Spinal cord (tissue), 10 donors: ENCODE measurements around the gene ALX4. TPM values are rescaled to one million over a fixed set of nuclear protein-coding genes. Genes with fewer than 3 reads are reported as not detected.

Source experiments
- DNase-seq, 6 donors: peaks; one replicate each; pipeline versions ENCODE4 v3.0.0 to v3.0.0-alpha.2; 2013 to 2015; ENCODE audit warnings: low spot score in 6 of 6, low read depth in 4 of 6
- H3K27ac ChIP-seq: one replicate; pipeline ENCODE4 v1.5.1; 2013; ENCODE audit warnings: low read depth, low read length, control low read depth
- H3K27me3 ChIP-seq: one replicate; pipeline ENCODE4 v1.6.1; 2013; ENCODE audit warnings: low read length; ENCODE audit not compliant: control insufficient read depth, insufficient read depth
- H3K36me3 ChIP-seq: one replicate; pipeline ENCODE4 v1.6.1; 2013; ENCODE audit warnings: low read length; ENCODE audit not compliant: control insufficient read depth, insufficient read depth
- H3K4me1 ChIP-seq: one replicate; pipeline ENCODE4 v1.6.1; 2013; ENCODE audit warnings: low read length; ENCODE audit not compliant: control insufficient read depth, insufficient read depth
- H3K4me3 ChIP-seq: one replicate; pipeline ENCODE4 v1.5.1; 2013; ENCODE audit warnings: low read depth, low read length, control low read depth
- H3K9me3 ChIP-seq: one replicate; pipeline ENCODE4 v1.6.1; 2013; ENCODE audit warnings: low read length; ENCODE audit not compliant: control insufficient read depth, insufficient read depth
- WGBS: methylation state at CpG from one replicate; pipeline ENCODE4 v1.1.5; 2013; ENCODE audit warnings: missing lambda C conversion rate; ENCODE audit not compliant: insufficient coverage; 5-methylcytosine and 5-hydroxymethylcytosine counted together
- polyA plus RNA-seq, 2 donors: library from polyadenylated mRNA; unstranded; fragments of 120-200 nt; gene quantifications; one replicate each; pipeline ENCODE4 v1.2.1, GENCODE V29; 2013; ENCODE audit not compliant: insufficient read length in 2 of 2
- total RNA-seq, 2 donors: library from RNA; depleted of rRNA in 1 of 2; stranded (reverse); fragments of 120-200 nt in 1 of 2; fragments of >200 nt in 1 of 2; gene quantifications; one replicate each; pipeline versions ENCODE4 v1.2.3 to v1.2.4, GENCODE V29; 2013 to 2014
- donor health status: healthy.

ALX4 gene
- total and polyA plus RNA-seq, 4 donors, result 0.30 to 8.6 (median 0.48) TPM

- peak in 1 of 6 donors; percentile 44 for DNase-seq
- Histone ChIP-seq H3K4me3 (no peak overlapping the region), H3K27me3 (peaks cover 89% of the 10 kb centered on the region), H3K9me3 (no peaks in the 10 kb centered on the region), H3K36me3 (no peaks in the 10 kb centered on the region), H3K27ac (no peak overlapping the region), H3K4me1 (peaks cover 35% of the 10 kb centered on the region)
- WGBS, result 2% methylated on average over 71 of the region's 71 CpGs
Measured at GRCh38 chr11:44304091-44305025, 5.6 kb downstream of the ALX4 start.

- 10% methylated on average over 24 of the region's 28 CpGs for WGBS
- H3K4me1 ChIP-seq, result peaks cover 31% of the 10 kb centered on the region
- DNase-seq, result no peak
- no peaks in the 10 kb centered on the region for H3K36me3 ChIP-seq
- peaks cover 85% of the 10 kb centered on the region for H3K27me3 ChIP-seq
- no peaks in the 10 kb centered on the region for H3K9me3 ChIP-seq
- no peak overlapping the region for H3K4me3 ChIP-seq
- H3K27ac ChIP-seq, result no peak overlapping the region
Measured at GRCh38 chr11:44303401-44303938, 6.5 kb downstream of the ALX4 start.

GRCh38 chr11:44301564-44302271, 8.2 kb downstream of the ALX4 start:
- H3K27ac ChIP-seq, result no peak overlapping the region
- no peak for DNase-seq
- peaks cover 31% of the 10 kb centered on the region for H3K4me1 ChIP-seq
- H3K4me3 ChIP-seq, result no peak overlapping the region
- 88% methylated on average over 18 of the region's 20 CpGs for WGBS
- peaks cover 72% of the 10 kb centered on the region for H3K27me3 ChIP-seq
- H3K36me3 ChIP-seq, result no peaks in the 10 kb centered on the region
- no peaks in the 10 kb centered on the region for H3K9me3 ChIP-seq

DNA sequence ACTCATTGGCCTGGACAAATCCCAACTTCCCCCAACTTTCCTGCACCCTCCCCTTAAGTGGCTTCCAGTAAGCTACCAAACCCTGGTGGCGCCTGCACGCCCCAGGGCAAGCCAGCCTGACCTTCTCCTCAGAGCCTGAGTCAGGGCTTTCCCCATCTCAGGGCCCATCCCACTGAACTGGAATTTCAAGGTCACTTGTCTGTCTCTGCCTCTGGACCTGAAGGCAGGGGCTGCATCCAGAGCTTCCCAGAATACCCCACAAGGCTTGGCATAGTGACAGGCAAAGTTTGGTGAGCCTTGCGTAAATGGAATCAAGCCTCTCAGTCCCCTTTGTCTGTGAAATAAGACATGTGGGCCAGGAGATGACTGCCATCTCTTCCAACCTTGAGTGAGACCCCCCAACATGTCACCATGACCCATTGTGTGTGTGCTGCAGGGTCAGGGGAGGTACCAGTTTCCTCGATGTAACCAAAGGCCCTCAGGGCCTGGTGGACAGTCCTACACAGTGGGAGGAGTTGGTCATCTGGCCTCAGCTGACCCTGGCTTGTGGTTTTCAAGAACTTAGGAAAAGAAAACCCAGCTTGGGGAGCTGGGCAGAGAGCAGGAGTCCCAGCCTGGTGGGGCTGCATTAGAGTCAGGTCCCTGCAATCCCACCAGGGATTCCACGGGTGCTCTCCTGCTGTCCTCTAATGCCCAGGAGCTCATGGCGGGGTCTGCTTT, 8.9 kb downstream of the ALX4 start:
- WGBS, result 90% methylated on average over 5 of the region's 6 CpGs
- H3K27me3 ChIP-seq, result peaks cover 65% of the 10 kb centered on the region
- no peaks in the 10 kb centered on the region for H3K9me3 ChIP-seq
- H3K36me3 ChIP-seq, result no peaks in the 10 kb centered on the region
- H3K27ac ChIP-seq, result no peak overlapping the region
- peaks cover 27% of the 10 kb centered on the region for H3K4me1 ChIP-seq
- no peak overlapping the region for H3K4me3 ChIP-seq
- DNase-seq, result no peak

DNA sequence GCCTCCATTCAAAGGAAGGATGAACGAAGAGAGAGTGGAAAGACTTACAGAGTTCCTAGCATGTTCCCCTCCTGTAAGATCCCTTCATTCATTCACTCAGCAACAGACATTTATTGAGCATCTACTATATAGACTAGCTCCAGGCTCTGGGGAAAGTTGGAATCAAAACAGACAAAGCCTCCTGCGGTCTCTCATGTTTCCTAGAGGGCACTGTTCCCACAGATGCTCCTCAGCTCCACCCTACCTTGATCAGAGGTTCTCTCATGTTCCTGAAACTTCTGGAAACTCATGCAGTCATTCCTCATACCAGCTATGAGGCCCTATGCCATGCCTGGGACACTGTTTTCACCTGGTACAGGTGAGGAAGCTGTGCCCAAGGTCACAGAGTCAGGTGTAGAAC, 11.1 kb downstream of the ALX4 start:
- no peaks in the 10 kb centered on the region for H3K9me3 ChIP-seq
- DNase-seq, result no peak
- H3K4me1 ChIP-seq, result peaks cover 7% of the 10 kb centered on the region
- WGBS, result 80% methylated on average over 2 of the region's 2 CpGs
- H3K4me3 ChIP-seq, result no peak overlapping the region
- H3K27me3 ChIP-seq, result peaks cover 51% of the 10 kb centered on the region
- no peak overlapping the region for H3K27ac ChIP-seq
- no peaks in the 10 kb centered on the region for H3K36me3 ChIP-seq

- Histone ChIP-seq H3K4me1 (peaks cover 3% of the 10 kb centered on the region), H3K36me3 (no peaks in the 10 kb centered on the region), H3K4me3 (no peak overlapping the region), H3K27me3 (peaks cover 6% of the 10 kb centered on the region), H3K27ac (no peak overlapping the region), H3K9me3 (no peaks in the 10 kb centered on the region)
- WGBS, result no CpG with 5 or more reads among the region's 4 CpGs
- DNase-seq, result peak in 1 of 6 donors; percentile 32
Measured at GRCh38 chr11:44290208-44290607, 19.7 kb downstream of the ALX4 start.

DNA sequence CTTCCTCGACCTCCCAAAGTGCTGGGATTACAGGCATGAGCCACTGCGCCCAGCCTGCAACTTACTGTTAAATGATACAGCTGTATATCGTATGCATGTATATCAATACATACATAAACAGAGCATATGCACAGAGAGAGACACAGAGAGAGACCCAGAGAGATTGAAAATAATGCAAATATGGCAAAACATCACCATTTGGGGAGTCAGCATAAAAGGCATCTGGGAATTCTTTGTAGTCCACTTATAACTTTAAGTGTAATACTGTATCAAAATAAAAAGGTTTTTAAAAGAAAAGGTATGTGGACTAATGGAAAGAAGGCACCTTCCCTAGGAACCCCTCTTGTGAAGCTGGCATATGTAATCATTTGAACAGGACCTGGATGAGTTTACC, 21.8 kb downstream of the ALX4 start:
- no CpG with 5 or more reads among the region's 3 CpGs for WGBS
- Histone ChIP-seq H3K36me3 (no peaks in the 10 kb centered on the region), H3K27ac (no peak overlapping the region), H3K9me3 (no peaks in the 10 kb centered on the region), H3K4me1 (peaks cover 3% of the 10 kb centered on the region), H3K4me3 (no peak overlapping the region), H3K27me3 (peaks cover 5% of the 10 kb centered on the region)
- no peak for DNase-seq

DNA sequence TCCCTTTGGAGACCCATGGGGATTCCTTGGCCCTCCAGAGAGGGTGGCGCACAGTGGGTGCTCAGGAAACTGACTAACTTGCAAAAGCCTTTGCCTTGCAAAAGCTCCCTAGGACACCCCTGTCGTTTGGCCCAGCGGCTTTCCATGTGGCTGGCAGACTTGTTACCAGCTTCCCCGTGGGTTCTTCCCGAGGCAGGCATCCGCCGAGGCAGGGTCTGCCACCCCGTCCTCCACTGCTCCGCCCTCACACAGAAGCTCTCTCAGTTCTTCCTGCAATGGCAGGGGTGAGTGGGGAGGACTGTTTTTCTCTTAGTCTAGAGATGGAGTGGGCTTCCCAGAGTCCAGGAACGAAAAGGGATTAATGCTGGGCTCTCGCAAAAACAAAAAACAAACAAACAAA, 23.0 kb downstream of the ALX4 start:
- H3K4me3 ChIP-seq, result no peak overlapping the region
- no peaks in the 10 kb centered on the region for H3K36me3 ChIP-seq
- peaks cover 5% of the 10 kb centered on the region for H3K27me3 ChIP-seq
- WGBS, result 67% methylated on average over 4 of the region's 11 CpGs
- H3K27ac ChIP-seq, result no peak overlapping the region
- no peak for DNase-seq
- H3K9me3 ChIP-seq, result no peaks in the 10 kb centered on the region
- H3K4me1 ChIP-seq, result peaks cover 3% of the 10 kb centered on the region

DNA sequence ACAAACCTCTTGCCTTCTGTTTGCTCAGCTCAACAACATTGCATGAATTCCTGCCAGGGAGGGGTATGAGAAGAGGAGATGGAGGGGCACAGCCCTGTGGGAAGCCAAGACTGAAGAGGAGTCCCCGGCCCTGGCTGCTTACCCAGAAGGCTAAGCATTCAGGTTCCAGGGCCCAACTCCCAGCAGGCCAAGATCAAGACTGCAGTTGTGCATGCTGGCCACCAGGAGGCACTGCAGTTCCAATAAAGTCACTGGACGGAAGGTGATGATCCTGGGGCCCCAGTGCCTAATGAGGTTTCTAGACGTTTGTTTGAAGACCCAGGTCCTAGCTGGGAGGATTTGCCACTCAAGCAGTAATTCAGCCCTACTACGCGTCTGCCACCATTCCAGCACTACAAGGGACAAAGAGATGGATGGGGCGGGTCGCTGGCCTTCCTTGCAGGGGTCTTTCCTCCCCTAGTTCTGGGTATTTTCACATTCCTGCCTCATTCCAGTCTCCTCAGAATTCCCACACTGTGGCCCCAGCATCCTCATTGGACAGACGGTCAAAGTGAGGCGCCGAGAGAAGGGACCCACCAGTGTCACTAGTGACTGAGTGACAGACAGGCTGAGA, 23.6 kb downstream of the ALX4 start:
- Histone ChIP-seq H3K36me3 (no peaks in the 10 kb centered on the region), H3K27me3 (peaks cover 5% of the 10 kb centered on the region), H3K27ac (no peak overlapping the region), H3K9me3 (no peaks in the 10 kb centered on the region), H3K4me1 (peaks cover 3% of the 10 kb centered on the region), H3K4me3 (no peak overlapping the region)
- 48% methylated on average over 10 of the region's 10 CpGs for WGBS
- peak in 2 of 6 donors; percentile 45 for DNase-seq
